OCI-M1 (cell line): ENCODE measurements around the gene CLTCL1.

Experiments
- DNase-seq: peaks from one replicate; lab custom pipeline; 2025; lab: John Stamatoyannopoulos, UW

Gene CLTCL1

DNA sequence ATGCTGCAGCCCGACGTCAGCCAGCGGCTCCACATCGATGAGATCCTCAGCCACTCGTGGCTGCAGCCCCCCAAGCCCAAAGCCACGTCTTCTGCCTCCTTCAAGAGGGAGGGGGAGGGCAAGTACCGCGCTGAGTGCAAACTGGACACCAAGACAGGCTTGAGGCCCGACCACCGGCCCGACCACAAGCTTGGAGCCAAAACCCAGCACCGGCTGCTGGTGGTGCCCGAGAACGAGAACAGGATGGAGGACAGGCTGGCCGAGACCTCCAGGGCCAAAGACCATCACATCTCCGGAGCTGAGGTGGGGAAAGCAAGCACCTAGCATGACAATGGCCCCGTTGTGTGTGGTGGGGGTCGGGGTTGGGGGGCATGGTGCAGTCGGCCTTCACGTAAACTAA, 159.4 kb downstream of the CLTCL1 start:
- DNase-seq, result no peak

DNA sequence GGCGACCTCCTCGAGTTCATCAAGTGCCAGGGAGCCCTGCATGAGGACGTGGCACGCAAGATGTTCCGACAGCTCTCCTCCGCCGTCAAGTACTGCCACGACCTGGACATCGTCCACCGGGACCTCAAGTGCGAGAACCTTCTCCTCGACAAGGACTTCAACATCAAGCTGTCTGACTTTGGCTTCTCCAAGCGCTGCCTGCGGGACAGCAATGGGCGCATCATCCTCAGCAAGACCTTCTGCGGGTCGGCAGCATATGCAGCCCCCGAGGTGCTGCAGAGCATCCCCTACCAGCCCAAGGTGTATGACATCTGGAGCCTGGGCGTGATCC, 159.9 kb downstream of the CLTCL1 start:
- no peak for DNase-seq

DNA sequence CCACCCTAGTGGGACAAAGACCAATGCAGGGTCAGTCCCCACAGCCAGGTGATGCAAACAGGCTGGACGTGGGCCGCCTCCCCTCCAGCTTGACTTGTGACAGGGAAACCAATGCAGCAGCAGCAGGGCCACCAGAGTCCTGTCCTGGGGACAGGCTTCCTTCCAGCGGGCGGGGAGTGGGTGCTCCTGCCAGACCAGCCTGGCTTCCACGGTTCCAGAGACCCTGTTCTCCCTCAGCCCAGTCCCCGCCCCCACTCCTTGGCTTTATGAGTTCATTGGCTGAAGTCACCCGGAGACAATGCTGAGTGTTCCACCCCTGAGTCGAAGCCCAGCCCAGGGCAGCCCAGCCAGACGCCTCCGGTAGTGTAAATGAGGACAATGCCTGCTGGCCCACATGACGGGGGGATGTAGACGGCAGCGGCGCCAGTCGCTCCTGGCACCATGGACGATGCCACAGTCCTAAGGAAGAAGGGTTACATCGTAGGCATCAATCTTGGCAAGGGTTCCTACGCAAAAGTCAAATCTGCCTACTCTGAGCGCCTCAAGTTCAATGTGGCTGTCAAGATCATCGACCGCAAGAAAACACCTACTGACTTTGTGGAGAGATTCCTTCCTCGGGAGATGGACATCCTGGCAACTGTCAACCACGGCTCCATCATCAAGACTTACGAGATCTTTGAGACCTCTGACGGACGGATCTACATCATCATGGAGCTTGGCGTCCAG, 160.4 kb downstream of the CLTCL1 start, which contains the start of gene TSSK2:
Gene TSSK2 (plus strand): TSS at position 350 of the 726 bp plus-strand sequence. CDS start 92 bp downstream, at position 442.
- no peak for DNase-seq

DNA sequence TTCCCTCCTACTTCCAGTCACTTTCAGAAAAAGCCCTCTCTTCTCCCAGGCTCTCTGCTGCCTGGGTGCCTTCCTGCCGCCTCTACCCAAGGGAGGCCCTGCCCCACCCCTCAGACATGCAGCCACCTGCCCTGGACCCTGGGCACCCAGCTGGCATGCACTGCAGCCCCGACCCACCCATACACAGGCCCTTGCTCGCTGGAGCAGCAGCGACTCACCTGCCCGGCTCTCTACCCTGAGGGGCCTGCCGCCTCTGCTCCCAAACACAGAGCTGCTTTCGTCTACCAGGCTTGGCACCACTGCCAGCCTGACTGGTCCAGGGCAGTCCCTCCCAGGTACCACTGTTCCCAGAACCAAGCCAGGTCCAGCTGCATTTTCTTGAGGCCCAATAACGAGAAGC, 161.6 kb downstream of the CLTCL1 start:
- no peak for DNase-seq
